HG03135 (cell line): Measurements from ENCODE around the gene CXXC4.

Experiments
- ATAC-seq: cut with Tn5 transposase; IDR thresholded peaks from one replicate; pipeline ENCODE4 v1.9.1; 2021; ENCODE audit warnings: mild to moderate bottlenecking, moderate library complexity; ENCODE audit not compliant: unreplicated experiment

The CXXC4 gene

DNA sequence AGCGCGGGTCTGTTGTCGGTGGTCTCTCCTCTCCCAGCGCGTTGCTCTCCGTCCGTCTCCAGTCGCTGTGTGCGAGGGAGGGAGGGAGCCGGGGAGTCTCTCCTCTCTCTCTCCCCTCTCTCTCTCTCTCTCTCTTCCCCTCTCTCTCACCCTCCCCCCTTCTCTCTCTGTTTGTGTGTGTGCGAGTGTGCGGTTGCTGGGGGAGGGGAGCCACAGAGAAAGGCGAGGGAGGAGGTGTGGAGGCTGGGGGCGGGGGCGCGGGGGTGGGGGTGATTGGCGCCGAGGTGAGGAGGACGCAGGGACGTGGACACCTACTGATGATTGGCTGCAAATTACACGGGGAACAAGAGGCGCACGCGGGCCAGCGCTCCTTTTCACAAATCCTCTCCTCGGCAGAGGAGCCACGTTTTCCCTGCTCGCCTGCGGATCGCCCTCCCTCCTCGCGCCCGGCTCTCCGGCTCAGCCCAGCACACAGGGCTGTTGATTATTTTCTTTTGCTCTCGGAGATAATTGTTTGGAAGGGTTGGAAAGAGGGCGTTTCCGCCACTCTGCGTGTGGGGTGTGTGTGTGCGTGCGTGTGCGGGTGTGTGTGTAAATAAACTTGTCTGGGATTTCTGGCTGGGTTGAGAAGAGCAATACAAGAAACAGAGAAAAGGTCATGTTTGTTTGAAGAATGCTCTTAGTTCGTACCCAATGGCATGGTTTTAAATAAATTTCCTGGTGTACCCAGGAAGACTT is at the start of gene CXXC4:
Gene CXXC4 (minus strand): TSS at position 73 of the 738 bp plus-strand sequence. CDS start 3,092 bp downstream, outside the sequence.
- ATAC-seq = no peak

DNA sequence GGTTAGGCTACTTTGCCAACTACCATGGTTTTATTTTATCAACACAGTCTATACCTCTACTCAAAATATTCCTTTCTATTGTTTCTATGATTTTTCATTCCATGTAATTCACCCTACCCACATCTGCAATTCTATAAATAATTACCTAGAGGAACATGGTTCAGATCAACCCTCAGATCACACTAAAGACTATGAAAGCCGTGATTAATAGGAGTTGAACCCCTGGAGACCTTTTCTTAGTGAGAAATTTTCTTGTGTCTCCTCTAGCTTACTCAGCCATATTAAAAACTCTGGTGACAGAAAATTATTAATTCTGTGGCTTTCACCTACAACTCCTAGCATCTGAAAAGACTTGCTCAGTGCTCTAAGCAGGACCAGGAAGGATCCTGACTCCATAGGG is 38.5 kb upstream of the CXXC4 start:
- no peak for ATAC-seq

- ATAC-seq = no peak
These were observed 38.0 kb upstream of the CXXC4 start for GRCh38 chr4:104532677-104533076.

DNA sequence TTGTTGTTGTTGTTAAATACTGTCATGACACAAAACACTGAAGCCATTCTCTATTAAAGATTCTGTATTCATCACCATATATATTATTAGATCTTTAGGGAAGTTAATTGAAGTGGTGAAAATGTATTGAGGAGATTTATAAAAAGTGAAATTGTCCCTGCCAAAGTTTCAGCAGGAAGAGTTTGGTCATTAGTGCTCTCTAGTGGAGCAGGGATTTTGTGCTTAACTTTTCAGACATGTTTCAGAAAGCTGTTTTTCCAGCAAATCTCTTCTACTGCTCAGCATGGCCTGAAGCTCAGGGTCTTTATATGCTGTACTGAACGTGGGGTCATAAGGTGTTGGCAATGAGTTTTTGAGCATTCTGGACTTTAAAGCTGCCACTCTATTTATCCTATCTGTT is 36.7 kb upstream of the CXXC4 start:
- no peak for ATAC-seq

GRCh38 chr4:104530426-104530825 is 35.7 kb upstream of the CXXC4 start:
- ATAC-seq = no peak

DNA sequence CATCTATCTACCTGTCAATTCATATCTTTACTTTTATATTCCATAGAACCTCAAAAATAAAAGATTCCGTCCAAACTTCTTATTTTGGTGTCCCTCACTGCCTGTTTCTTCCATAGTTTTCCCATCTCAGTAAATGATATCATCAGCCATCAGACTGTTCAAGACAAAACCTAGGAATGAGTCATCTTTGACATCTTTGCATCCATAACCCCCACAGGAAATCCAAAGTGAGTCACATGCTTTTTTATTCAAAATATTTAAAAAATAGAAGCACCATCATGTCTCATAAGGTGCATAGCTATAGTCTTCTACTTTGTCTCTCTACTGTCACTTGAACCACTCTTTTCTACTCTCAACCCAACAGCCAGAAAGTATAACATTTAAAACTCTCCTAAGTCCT is 29.9 kb upstream of the CXXC4 start:
- ATAC-seq = no peak

DNA sequence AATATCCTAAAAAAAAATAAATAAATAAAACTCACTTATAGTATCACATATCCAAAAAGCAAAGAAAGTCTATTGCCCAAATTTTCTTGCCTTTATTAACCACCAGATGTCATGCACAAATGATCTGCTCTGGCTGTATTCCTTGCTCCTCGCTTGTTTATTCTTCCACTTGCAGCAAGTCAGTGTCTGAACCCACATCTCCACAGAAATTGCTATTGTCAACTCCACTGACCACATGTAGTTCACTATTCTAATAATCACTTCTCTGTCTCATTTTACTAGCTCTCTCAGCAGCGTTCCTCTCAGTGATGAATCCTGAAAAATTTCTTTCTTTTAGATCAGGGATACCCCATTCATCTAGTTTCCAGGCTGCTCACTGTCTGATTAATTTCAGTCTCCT is 29.3 kb upstream of the CXXC4 start:
- ATAC-seq = no peak

DNA sequence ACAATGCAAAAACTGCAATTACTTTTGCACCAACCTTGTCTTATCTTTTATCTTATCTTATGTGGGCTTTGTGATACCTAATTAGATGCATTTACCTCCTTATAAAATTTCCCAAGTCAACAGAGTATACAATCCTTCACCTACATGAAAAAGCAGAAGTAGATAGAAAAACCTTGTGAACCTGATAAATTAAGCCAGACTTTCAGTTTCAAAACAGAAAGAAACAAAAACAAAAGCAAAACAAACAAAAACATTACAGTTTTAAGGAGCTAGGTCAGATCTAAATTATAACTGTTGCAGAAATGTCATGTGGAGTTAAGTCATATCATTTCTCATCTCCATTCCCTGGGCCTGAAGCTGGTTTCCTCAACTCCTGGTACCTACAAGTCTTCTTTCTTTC is 24.9 kb upstream of the CXXC4 start:
- ATAC-seq = peak; percentile 94

- no peak for ATAC-seq
These were observed 22.2 kb upstream of the CXXC4 start for GRCh38 chr4:104516884-104517283.

DNA sequence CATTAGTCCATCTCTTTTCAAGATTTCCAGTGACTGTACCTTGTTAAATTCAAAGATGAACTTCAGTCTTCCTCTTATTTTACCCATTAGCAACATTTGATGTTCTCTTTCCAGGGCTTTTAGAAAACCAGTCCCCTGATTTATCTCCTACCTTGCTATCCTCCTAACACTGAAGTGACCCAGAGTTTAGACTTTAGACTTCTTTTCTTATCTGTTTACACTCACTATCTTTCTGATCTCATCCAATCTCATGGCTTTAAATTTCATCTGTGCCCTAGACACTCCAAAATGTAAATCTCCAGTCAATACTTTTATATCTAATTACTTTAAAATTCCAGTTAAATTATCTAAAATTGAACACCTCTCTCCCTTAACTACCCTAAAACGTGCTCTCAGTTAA is 13.5 kb upstream of the CXXC4 start:
- no peak for ATAC-seq

DNA sequence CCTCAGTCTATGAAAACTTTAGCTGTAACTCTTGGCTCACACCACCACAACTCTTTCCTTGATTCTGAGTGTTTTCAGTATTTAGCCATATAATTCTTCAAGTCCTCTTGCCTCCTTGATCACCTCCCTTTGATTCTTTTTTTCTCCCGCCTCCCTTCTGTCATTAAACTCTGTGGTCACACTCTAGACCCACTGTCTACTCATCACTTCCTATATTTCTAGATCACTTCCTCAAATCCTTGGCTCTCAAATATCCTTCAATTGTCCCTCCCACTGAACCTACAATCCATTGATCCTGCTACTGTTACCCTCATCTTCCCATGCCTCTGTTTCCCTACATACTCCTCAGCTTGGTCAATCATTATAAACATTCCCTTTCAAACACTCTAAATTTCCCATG is 12.4 kb upstream of the CXXC4 start:
- ATAC-seq = no peak

- ATAC-seq = no peak
These were observed 9.8 kb upstream of the CXXC4 start for GRCh38 chr4:104504536-104504935.

GRCh38 chr4:104502471-104502870 is 7.8 kb upstream of the CXXC4 start:
- ATAC-seq = no peak

DNA sequence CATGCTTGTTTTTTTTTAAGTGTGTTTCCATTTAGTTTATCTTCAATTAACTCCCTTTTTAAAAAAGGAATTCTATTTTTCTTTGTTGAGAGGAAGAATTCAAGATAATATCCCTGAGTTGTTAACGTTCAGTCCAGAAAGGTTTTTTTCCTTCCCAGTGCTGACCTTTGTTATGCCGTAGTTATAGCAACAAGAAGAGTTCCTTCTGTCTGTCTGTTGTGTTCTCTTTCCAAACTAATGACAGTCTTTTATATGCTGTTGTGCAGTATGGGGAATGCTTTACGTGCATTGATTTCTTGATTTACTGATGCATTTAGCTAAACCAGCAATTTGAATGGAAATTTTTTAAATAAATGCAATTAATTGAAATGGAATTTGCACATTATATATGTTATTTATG is 6.6 kb upstream of the CXXC4 start:
- no peak for ATAC-seq

GRCh38 chr4:104500442-104500841 is 5.7 kb upstream of the CXXC4 start:
- no peak for ATAC-seq

- ATAC-seq = no peak
These were observed 509 bp downstream of the CXXC4 start for GRCh38 chr4:104494185-104494584.

DNA sequence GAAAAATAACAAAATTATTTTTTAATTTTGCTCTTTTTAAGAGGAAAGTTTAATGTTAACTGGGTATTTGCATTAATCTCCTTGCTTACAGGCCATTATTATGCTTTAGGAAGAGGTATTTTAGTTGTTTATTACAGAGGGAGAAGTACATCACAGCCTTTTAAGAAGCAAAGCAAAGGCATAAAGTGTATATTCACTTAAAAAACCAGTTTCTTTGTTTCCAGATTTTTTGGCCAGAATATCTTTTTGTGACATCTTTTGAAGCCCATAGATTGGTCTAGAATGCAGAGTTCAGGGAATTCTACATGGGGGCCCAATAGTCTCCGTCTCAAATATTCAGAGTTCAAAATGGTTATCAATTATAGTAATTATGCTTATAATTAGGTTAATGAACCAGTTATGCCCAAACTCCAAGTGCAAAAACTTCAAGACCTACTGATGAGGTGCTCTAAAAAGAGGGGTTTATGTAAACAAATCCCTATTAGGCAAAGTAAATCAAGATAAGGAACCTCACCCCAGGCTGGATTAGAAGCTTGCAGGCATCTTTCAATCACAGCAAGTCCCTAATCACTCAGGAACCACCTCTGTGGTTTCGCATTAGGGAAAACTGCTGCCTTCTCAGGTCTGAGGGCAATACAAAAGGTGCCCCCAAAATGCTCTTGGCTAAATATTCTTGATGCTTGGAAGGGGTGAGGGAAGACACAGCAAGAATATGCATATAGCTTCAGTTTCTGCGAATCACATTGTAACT is 1.4 kb downstream of the CXXC4 start:
- ATAC-seq = no peak

DNA sequence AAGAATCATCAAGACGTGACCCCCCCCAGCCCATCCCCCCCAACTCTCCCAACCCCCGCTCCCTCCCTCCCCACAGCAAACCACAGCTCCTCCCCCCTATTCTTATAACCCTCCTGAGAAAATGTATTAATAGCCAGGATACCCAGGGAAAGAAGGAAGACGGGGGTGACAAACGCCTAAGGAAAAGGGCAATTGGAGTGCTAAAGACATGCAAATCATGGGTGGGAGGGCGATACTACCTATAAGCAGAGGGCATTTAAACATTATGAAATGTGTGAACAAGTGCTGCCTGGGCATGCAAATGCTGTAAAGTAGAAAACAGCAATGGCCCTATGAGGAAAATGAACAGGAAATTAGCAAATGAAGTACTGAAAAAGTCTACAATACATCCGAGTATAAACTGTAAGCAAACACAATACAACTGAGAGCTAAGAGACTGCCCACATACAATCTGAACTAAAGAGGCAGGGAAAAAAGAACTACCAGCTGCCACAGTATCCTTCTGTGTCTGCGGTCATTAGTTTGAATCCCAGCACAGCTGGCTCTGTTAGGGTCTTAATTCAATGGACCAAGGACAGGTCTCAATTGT is 2.4 kb downstream of the CXXC4 start:
- no peak for ATAC-seq

DNA sequence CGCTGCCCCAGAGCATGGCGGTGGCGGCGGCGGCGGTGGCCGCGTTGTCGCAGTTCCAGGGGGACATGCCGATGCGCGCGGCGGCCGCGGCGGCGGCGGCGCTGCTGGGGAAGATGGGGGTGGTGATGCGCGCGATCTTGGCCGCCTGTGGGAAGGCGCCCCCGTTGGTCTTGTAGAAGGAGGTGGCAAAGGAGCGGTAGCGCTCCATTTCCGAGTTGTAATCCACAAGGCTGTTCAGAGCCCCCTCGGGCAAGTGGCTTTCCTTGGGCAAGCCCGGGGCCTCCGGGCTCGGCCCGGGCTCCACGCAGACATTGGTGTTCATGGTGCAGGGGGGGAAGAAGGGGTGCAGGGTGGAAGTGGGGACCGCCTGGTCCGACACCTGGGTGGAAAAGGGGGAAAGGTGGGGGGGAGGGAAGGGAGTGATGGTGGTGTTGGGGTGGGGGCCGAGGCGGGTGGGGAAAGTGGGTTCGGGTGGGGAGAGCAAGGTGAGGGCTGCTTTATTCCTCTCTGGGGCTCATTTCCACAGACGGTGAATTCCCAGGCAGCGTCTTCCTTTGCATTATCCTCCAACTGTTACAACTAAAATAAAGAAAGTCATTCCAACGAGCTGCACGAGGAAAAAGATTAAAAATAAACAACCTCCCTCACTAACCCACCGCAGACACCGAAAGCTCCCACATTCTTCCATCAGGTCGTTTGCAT is 3.1 kb downstream of the CXXC4 start:
- peak; percentile 27 for ATAC-seq

GRCh38 chr4:104490770-104491480 is 3.8 kb downstream of the CXXC4 start:
- peak; percentile 37 for ATAC-seq
